SU-DHL-6 (cell line): ENCODE measurements around the gene HMMR.

Experiments
- H2AFZ ChIP-seq: fragments of 200-600 bp; sonication (generic); 2 replicates; pipeline ENCODE4 v1.6.1; 2014; ENCODE audit warnings: low read depth, mild to moderate bottlenecking, moderate library complexity, mixed read lengths, antibody characterized with exemption, low read length; ENCODE audit not compliant: severe bottlenecking
- H3F3A ChIP-seq: fragments of 200-600 bp; shearing (Covaris generic); 2 replicates; pipeline ENCODE4 v1.6.0; 2016; ENCODE audit warnings: antibody characterized with exemption, mild to moderate bottlenecking; ENCODE audit not compliant: insufficient read depth
- H3K27ac ChIP-seq: fragments of 200-600 bp; sonication (generic); 2 replicates; pipeline ENCODE4 v1.5.1; 2016; ENCODE audit warnings: low read depth, mild to moderate bottlenecking, low read length, moderate library complexity, mixed read lengths
- H3K27me3 ChIP-seq: fragments of 200-600 bp; sonication (generic), shearing (Covaris generic); 2 replicates; pipeline ENCODE4 v1.6.0; 2014; ENCODE audit warnings: mild to moderate bottlenecking, low read length
- H3K36me3 ChIP-seq: fragments of 200-600 bp; sonication (generic); 2 replicates; pipeline ENCODE4 v1.6.1; 2014; ENCODE audit warnings: mild to moderate bottlenecking, low read length, mixed read lengths
- H3K4me2 ChIP-seq: fragments of 300-600, 200-600 bp; shearing (Covaris generic), sonication (generic); 2 replicates; pipeline ENCODE4 v1.6.0; 2014; ENCODE audit warnings: low read length, low read depth, mild to moderate bottlenecking; ENCODE audit not compliant: poor library complexity, severe bottlenecking
- H3K4me3 ChIP-seq: fragments of 200-600 bp; sonication (generic); 2 replicates; pipeline ENCODE4 v1.5.1; 2014; ENCODE audit warnings: antibody characterized with exemption, low read length, mild to moderate bottlenecking, mixed read lengths; ENCODE audit not compliant: insufficient read depth, poor library complexity, severe bottlenecking
- H3K79me2 ChIP-seq: fragments of 200-600 bp; sonication (generic); 2 replicates; pipeline ENCODE4 v1.6.1; 2014; ENCODE audit warnings: mild to moderate bottlenecking, low read length, moderate library complexity; ENCODE audit not compliant: insufficient read depth
- H3K9ac ChIP-seq: fragments of 200-600 bp; sonication (generic); 2 replicates; pipeline ENCODE4 v1.7.0; 2014; ENCODE audit warnings: mild to moderate bottlenecking, low read length
- H3K9me2 ChIP-seq: fragments of 200-600 bp; sonication (generic); replicated peaks from 2 replicates; pipeline ENCODE4 v1.6.1; 2014; ENCODE audit warnings: low read length; ENCODE audit not compliant: insufficient read depth
- H3K9me3 ChIP-seq: fragments of 200-600 bp; sonication (generic); 2 replicates; pipeline ENCODE4 v1.6.1; 2014; ENCODE audit warnings: low read length, mixed read lengths; ENCODE audit not compliant: insufficient read depth
- H4K20me1 ChIP-seq: fragments of 200-600 bp; sonication (generic); 2 replicates; pipeline ENCODE4 v1.6.1; 2014; ENCODE audit warnings: low read depth, mild to moderate bottlenecking, antibody characterized with exemption, low read length, moderate library complexity, mixed read lengths
- CTCF ChIP-seq: fragments of 200-600 bp; sonication (generic); IDR thresholded peaks from one replicate; pipeline ENCODE4 v1.5.1; 2017; ENCODE audit warnings: antibody characterized with exemption, mild to moderate bottlenecking, low read length, moderate library complexity; ENCODE audit not compliant: insufficient read depth, poor library complexity, severe bottlenecking
- EZH2phosphoT487 ChIP-seq: fragments of 200-600 bp; sonication (generic), shearing (Covaris generic); conservative IDR thresholded peaks from 2 replicates; pipeline ENCODE4 v1.6.1; 2018; ENCODE audit warnings: mild to moderate bottlenecking, antibody characterized with exemption, low read length, moderate library complexity, mixed read lengths

Gene HMMR

DNA sequence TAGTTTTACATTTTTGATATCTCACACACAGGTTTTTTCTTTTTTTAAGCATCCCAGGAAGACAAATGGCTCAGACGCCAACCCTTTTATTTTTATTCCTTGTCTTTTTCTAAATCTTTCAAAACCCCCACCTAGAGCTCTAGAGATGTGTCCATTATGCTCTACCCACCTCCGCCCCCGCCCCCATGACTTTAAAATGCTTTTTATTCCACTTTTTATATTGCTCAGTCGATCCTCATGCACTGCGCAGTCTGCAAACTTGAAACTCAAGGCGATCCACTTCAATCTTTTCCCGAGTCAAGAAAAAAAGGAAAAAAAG is 44.6 kb downstream of the HMMR start:
- Histone ChIP-seq H2AFZ (peak overlapping the region; percentile 92), H3K27me3 (no peaks in the 10 kb centered on the region), H3K4me2 (peak overlapping the region; percentile 92), H3K9me2 (no peaks in the 10 kb centered on the region), H3K36me3 (no peaks in the 10 kb centered on the region), H3K79me2 (peaks cover 43% of the 10 kb centered on the region), H3K27ac (peak overlapping the region; percentile 75), H4K20me1 (peaks cover 20% of the 10 kb centered on the region), H3K4me3 (peak overlapping the region; percentile 90), H3K9me3 (no peaks in the 10 kb centered on the region), H3K9ac (peak overlapping the region; percentile 65), H3F3A (0 out of 2 replicates have a peak, but pooled peaks cover 4% of the 10 kb centered on the region)
- TF ChIP-seq CTCF (no peak), EZH2phosphoT487 (no peak)

GRCh38 chr5:163505368-163506094 is 45.1 kb downstream of the HMMR start, which contains the start of gene MAT2B:
TSS of gene MAT2B (plus strand) at chr5:163505619. CDS start at chr5:163505687, 68 bp downstream.
- Histone ChIP-seq H4K20me1 (peaks cover 20% of the 10 kb centered on the region), H3K79me2 (peaks cover 48% of the 10 kb centered on the region), H2AFZ (peak within 1 kb of the TSS; percentile 92)

GRCh38 chr5:163506095-163506457 is 45.6 kb downstream of the HMMR start:
- peak overlapping the region; percentile 65 for H3K9ac ChIP-seq
- no peak for TF ChIP-seq CTCF
- no peak for TF ChIP-seq EZH2phosphoT487
- peaks cover 20% of the 10 kb centered on the region for H4K20me1 ChIP-seq
- H3K27ac ChIP-seq = peak overlapping the region; percentile 83
- no peaks in the 10 kb centered on the region for H3K9me2 ChIP-seq
- 0 out of 2 replicates have a peak, but pooled peaks cover 4% of the 10 kb centered on the region for H3F3A ChIP-seq
- H3K9me3 ChIP-seq = no peaks in the 10 kb centered on the region
- H3K36me3 ChIP-seq = no peaks in the 10 kb centered on the region
- peaks cover 53% of the 10 kb centered on the region for H3K79me2 ChIP-seq
- H3K27me3 ChIP-seq = no peaks in the 10 kb centered on the region
- H3K4me2 ChIP-seq = peak overlapping the region; percentile 84
- H3K4me3 ChIP-seq = peak overlapping the region; percentile 90
- no peak overlapping the region for H2AFZ ChIP-seq

More at GRCh38 chr5:163505368-163506094, 45.1 kb downstream of the HMMR start, which contains the start of gene MAT2B:
- Histone ChIP-seq H3K9ac (peak within 1 kb of the TSS; percentile 65), H3K4me3 (peak within 1 kb of the TSS; percentile 90), H3K36me3 (no peaks in the 10 kb centered on the region), H3F3A (0 out of 2 replicates have a peak, but pooled peaks cover 4% of the 10 kb centered on the region), H3K27me3 (no peaks in the 10 kb centered on the region), H3K9me2 (no peaks in the 10 kb centered on the region), H3K27ac (peak within 1 kb of the TSS; percentile 83), H3K4me2 (peak within 1 kb of the TSS; percentile 92), H3K9me3 (no peaks in the 10 kb centered on the region)
- TF ChIP-seq EZH2phosphoT487 = no peak
- peak; percentile 64 for TF ChIP-seq CTCF
